Hindlimb muscle (tissue), 1 donor: ENCODE data around the gene SGTA. TPM values are rescaled to one million over a fixed set of nuclear protein-coding genes. Genes with fewer than 3 reads are reported as not detected.

ENCODE experiments used
- DNase-seq: peaks from one replicate; pipeline ENCODE4 v3.0.0-alpha.2; 2013
- polyA plus RNA-seq: library from polyadenylated mRNA; unstranded; fragments of 120-200 nt; gene quantifications from one replicate; pipeline ENCODE4 v1.2.1, GENCODE V29; 2013; ENCODE audit not compliant: insufficient read length

The SGTA gene
- polyA plus RNA-seq, 1 donor = 105 TPM

- DNase-seq = no peak
Measured at GRCh38 chr19:2809387-2810140, 26.5 kb upstream of the SGTA start.

DNA sequence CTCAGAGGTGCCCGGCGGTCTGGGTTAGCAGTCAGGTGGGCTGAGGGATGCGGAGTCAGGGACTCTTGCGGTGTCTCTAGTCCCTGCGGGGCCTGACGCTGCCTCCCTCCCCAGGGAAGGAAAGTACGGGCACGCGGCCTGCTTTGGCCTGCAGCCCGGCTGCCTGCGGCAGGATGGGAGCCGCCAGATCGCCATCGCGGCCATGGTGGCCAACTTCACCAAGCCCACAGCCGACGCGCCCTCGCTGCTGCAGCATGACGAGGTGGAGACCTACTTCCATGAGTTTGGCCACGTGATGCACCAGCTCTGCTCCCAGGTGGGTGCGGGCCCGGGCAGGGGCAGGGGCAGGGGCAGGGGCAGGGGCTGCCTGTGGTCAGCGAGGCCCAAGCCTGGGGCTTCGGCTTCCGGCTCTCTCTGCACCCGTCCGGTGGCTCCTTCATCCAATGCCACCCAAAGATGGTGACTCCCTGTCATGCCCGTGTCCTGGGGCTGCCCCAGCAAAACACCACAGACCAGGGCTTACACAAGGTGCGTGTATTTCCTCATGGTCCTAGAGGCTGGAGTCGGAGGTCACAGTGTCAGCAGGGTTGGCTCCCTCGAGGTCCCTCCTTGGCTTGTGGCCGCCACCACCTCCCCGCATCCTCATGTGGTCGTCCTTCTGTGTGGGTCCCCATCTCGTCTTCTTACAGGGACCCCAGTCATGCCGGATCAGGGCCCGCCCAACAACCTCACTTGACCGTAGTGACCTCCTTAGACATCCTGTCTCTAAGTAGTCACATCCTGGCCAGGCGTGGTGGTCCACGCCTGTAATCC is 25.3 kb upstream of the SGTA start:
- DNase-seq = no peak

- DNase-seq = no peak
Measured at GRCh38 chr19:2807379-2808128, 24.5 kb upstream of the SGTA start.

- no peak for DNase-seq
Measured at GRCh38 chr19:2806736-2807378, 23.8 kb upstream of the SGTA start.

DNA sequence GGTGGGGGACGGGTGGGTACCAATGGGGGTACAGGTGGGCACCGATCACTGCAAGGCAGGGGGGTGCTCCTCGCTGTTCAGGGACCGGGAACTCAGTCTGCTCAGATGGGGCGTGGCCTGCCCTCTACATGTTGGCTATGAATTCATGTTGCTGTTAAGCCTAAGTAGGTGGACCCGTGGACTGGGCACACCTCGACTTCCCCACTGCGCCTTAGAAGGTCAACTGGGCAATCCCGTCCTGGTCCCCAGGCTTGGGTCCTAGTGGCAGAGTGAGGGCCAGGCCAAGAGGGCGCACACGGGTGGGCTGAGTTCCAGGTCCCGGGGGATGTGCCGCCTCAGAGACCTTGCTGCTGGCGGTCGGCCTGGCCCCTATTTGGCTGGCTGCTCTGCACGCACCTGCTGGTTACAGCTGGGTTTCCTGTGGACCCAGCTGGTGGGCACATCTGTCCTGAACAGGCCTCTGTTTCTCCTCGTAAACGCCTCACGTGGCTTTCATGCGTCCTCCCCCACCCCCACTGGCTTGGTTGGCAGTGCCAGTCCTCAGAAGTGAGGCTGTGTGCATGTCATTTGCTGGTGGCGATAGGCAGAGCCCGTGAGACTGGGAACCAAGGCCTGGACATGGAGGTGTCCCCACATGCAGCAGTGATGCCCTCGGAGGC is 23.0 kb upstream of the SGTA start:
- DNase-seq = no peak

DNA sequence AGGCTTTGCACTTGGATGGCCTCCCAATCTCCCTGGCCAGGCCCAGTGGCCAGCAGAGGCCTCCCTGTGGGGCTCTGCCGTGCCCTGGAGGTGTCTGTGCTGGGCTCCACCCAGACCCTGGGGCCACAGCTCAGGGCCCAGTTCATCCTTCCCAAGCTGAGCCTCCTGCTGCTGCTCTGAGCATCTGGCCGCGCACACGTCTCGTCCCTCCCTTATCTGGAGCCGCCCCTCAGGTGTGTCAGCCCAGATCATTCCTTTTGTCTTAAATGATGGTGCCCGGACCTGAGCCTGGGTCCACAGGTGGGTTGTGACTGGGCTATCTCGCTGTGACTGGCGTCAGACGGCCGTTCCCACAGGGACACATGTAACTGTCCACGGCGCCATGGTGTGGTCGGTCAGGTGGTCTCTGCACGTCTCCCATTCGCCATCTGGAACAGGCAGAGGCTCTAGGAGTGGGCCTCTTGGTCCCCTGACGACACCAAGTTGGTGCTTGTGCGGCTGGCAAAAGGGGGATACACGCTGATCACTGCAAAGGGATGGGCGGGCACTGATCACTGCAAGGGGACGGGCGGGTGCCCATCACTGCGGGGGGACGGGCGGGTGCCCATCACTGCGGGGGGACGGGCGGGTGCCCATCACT is 22.3 kb upstream of the SGTA start:
- DNase-seq = no peak

DNA sequence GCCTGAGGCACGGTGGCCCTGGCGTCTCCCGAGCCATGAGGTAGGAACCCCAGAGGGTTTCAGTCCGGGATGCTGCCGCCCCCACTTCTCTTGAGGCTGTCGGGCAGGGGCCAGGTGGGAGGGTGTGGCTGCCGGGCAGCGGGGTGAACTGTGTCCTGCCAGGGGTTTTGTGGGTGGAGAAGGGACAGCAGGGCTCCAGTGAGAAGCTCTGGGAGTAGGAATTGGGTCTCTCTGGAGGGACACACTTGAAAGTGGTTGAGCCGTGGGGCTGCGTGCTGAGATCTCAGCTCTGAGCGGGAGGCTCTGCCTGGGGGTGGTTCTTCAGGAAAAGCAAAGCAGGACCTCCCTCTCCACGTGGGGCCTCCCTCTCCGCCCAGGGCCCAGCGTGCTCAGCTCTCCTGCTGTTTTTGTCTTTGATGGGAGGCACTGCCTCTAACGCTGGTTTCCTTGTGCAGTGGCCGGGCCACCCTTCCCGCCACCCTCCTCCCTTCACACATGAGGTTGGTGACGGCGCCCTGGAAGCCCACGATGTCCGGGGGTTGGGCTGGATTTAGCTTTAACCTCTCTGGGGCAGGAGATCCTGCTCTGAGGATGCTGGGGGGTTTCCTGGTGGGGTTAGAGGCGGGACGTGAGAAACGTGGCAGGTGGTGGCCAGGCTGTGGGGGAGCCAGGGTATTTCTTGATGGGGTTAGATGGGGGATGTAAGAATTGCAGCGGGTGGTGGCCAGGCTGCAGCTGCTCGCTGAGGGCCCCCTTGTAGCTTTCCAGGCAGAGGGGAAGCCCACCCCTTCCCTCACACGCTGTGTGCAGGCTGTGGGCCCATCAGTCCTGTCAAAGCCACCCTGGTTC is 21.3 kb upstream of the SGTA start:
- DNase-seq = no peak

GRCh38 chr19:2803486-2804155 is 20.5 kb upstream of the SGTA start:
- DNase-seq = no peak

DNA sequence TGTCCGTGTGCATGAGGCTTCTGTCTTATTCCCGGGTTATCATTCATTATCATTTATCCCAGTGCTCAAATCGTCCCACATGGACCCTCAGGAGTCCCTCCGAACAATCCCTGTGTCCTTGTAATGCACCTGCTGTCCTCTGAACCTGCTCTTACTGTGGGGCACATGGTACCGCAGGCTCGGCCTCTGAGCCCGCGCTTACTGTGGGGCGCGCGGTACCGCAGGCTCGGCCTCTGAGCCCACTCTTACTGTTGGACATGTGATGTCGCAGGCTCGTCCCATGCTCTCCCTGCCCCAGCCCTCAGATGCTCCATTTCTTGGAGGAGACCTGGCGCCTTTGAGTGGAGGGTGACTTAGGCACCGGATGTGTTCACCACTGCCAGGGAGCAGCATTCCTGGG is 19.8 kb upstream of the SGTA start:
- no peak for DNase-seq

DNA sequence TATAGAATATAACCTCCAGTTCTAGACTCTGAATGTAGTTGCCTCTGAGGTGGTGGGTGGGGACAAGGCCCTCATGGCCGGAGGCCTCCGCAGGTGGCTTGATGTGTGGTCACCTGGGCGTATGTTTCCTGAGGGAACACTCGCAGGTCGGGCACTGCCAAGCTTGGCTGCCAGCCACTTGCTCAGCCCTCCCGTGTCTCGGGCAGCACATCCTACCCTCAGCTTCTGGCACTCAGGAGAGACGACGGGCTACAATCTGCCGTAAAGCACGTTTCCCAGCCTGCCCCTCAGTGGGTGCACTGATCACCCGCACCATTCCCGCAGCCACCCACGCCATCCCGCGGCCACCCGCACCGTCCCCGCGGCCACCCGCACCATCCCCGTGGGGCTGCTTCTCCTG is 17.4 kb upstream of the SGTA start:
- no peak for DNase-seq

- no peak for DNase-seq
Measured at GRCh38 chr19:2799273-2800020, 16.4 kb upstream of the SGTA start.

- no peak for DNase-seq
Measured at GRCh38 chr19:2798733-2799132, 15.7 kb upstream of the SGTA start.

GRCh38 chr19:2798158-2798685 is 15.1 kb upstream of the SGTA start:
- DNase-seq = no peak

GRCh38 chr19:2797280-2797679 is 14.2 kb upstream of the SGTA start:
- DNase-seq = no peak

DNA sequence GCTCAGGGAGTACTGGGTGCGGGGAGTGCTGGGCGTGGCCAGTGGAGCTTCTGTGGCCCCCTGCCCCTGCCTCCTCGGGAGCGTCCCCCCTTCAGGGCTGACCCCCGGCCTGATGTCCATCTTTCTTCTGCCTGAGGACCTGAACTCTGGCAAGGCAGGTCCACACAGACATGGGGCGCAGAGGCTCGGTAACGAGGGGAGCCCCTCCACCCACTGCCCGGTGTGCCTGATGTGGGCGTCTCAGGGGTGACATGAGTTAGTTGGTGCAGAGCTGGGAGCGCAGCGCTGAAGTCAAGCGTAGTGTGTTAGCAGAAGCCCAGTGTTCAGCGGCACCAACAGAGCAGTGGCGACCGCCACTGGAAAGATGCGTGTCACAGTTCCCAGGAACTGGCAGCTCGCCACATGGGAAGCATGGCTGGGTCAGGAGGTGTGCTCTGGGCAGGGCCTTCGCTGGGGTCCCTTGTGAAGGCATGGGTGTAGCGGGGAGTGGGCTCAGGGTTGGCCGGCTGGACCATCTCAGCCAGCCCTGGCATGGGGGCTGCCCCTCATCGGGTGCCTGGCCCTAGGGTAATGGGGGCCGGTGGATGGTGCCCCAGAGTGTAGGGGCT is 13.7 kb upstream of the SGTA start:
- DNase-seq = no peak

DNA sequence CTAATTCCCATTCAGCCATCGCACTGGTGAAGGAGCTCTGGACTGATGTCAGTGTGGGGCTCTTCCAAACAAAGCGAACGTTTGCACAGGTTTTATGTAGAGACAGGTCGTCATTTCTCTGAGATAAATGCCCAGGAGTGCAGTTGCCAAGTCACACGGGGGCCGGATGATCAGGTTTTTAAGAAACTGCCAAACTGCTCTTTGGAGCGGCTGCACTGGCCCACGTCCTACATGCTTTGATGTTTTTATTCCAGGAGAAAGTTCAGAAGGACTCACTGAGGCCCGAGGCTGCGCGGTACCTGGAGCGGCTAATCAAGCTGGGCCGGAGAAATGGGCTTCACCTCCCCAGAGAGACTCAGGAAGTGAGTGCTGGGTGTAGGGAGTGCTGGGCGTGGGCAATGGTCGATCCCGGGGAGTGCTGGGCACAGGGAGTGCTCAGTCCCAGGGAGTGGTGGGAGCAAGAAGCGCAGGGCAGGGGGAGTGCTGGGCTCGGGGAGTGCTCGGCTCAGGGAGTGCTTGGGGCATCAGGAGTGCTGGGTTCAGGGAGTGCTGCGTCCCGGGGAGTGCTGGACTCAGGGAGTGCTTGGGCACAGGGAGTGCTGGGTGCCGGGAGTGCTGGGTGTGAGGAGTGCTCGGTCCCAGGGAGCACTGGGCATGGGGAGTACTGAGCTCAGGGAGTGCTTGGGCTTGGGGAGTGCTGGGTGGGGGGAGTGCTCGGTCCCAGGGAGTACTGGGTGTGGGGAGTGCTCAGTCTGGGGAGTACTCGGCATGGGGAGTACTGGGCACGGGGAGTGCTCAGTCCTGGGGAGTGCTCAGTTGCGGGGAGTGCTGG is 13.0 kb upstream of the SGTA start:
- DNase-seq = no peak

- DNase-seq = no peak
Measured at GRCh38 chr19:2793577-2793976, 10.5 kb upstream of the SGTA start.

GRCh38 chr19:2793126-2793525 is 10.1 kb upstream of the SGTA start:
- no peak for DNase-seq
